Endothelial cell of umbilical vein (primary cell): ENCODE data around the gene INTS11. TPM values are rescaled to one million over a fixed set of nuclear protein-coding genes. Genes with fewer than 3 reads are reported as not detected.

Source experiments
- BruUV-seq: library from RNA; stranded (reverse); fragments of 400-500 nt; replicated peaks from 2 replicates; lab custom pipeline; 2021; lab: Mats Ljungman, UMichigan
- CTCF ChIA-PET: fragments of 300-600, 350-600 bp; sonication (Branson Sonifier 250); formaldehyde crosslinking; loops from one replicate; lab custom pipeline; 2021; ENCODE audit warnings: antibody characterized with exemption, inconsistent platforms; lab: Charles Lee
- POLR2A ChIA-PET: fragments of 300-600, 350-600 bp; sonication (Branson Sonifier 250); formaldehyde crosslinking; loops from one replicate; lab custom pipeline; 2021; ENCODE audit warnings: antibody characterized with exemption, inconsistent platforms; lab: Charles Lee
- DNase-seq: peaks from one replicate; pipeline ENCODE4 v3.0.0-alpha.2; 2011; ENCODE audit warnings: low read depth, low spot score
- FAIRE-seq: peaks from 2 replicates; lab custom pipeline; 2011; peaks lifted over from hg19 to GRCh38; lab: Jason Lieb, UNC
- H2AFZ ChIP-seq: 2 replicates; pipeline ENCODE4 v1.6.0; 2012; ENCODE audit warnings: low read depth, low read length, control low read depth, inconsistent platforms
- H3K27ac ChIP-seq: 2 replicates; pipeline ENCODE4 v1.5.1; 2011; ENCODE audit warnings: low read depth, mild to moderate bottlenecking, control low read depth, low read length, moderate library complexity; ENCODE audit not compliant: insufficient read depth
- H3K27me3 ChIP-seq, 2 experiments: 2 replicates each; pipeline versions ENCODE4 v1.6.0 to v1.6.1; 2011; ENCODE audit warnings: low read length in 2 of 2, mixed read lengths in 1 of 2; ENCODE audit not compliant: control insufficient read depth in 2 of 2, insufficient read depth in 2 of 2
- H3K36me3 ChIP-seq, 2 experiments: 2 replicates in 1 of 2; 3 replicates in 1 of 2; pipeline ENCODE4 v1.5.1; 2011; ENCODE audit warnings: low read length in 2 of 2, mild to moderate bottlenecking in 1 of 2, moderate library complexity in 1 of 2; ENCODE audit not compliant: control insufficient read depth in 2 of 2, insufficient read depth in 2 of 2; ENCODE audit errors: extremely low read depth in 1 of 2
- H3K4me1 ChIP-seq: 3 replicates; pipeline ENCODE4 v1.5.1; 2011; ENCODE audit warnings: mild to moderate bottlenecking, low read length; ENCODE audit not compliant: control insufficient read depth, insufficient read depth; ENCODE audit errors: extremely low read depth
- H3K4me2 ChIP-seq: 2 replicates; pipeline ENCODE4 v1.6.1; 2011; ENCODE audit warnings: low read length, control low read depth, mixed read lengths; ENCODE audit not compliant: insufficient read depth
- H3K4me3 ChIP-seq, 3 experiments: fragments of 200-600 bp in 1 of 3; sonication (generic), shearing (Covaris generic) in 1 of 3; replicated peaks in 1 of 3; 2 replicates each; pipeline ENCODE4 v1.5.1; 2011 to 2016; ENCODE audit warnings: control low read depth in 3 of 3, low read length in 3 of 3, mild to moderate bottlenecking in 2 of 3, inconsistent platforms in 1 of 3, low read depth in 1 of 3, moderate library complexity in 1 of 3; ENCODE audit not compliant: insufficient read depth in 1 of 3
- H3K79me2 ChIP-seq: 2 replicates; pipeline ENCODE4 v1.6.0; 2012; ENCODE audit warnings: low read length, inconsistent platforms; ENCODE audit not compliant: control insufficient read depth, insufficient read depth
- H3K9ac ChIP-seq: replicated peaks from 2 replicates; pipeline ENCODE3; 2011; ENCODE audit warnings: low read length, control low read depth; ENCODE audit not compliant: insufficient read depth; ENCODE audit errors: extremely low read depth
- H3K9me1 ChIP-seq: replicated peaks from 3 replicates; pipeline ENCODE4 v1.6.0; 2011; ENCODE audit warnings: mild to moderate bottlenecking, low read length; ENCODE audit not compliant: control insufficient read depth, insufficient read depth; ENCODE audit errors: extremely low read depth
- H3K9me3 ChIP-seq: replicated peaks from 2 replicates; pipeline ENCODE4 v1.5.1; 2012; ENCODE audit warnings: low read length, inconsistent platforms; ENCODE audit not compliant: control insufficient read depth, insufficient read depth
- H4K20me1 ChIP-seq: replicated peaks from 2 replicates; pipeline ENCODE3; 2011; ENCODE audit warnings: mild to moderate bottlenecking, low read length; ENCODE audit not compliant: control insufficient read depth, insufficient read depth; ENCODE audit errors: extremely low read depth
- CTCF ChIP-seq, 2 donors: IDR thresholded peaks; 1 replicate in 1 of 2; 2 replicates in 1 of 2; pipeline ENCODE4 v1.5.1; 2011; ENCODE audit warnings: low read length in 2 of 2, mild to moderate bottlenecking in 2 of 2, moderate library complexity in 2 of 2, control low read depth in 1 of 2, inconsistent platforms in 1 of 2, low read depth in 1 of 2; ENCODE audit not compliant: insufficient read depth in 1 of 2; ENCODE audit errors: extremely low read depth in 1 of 2
- EZH2 ChIP-seq: IDR thresholded peaks from 2 replicates; pipeline ENCODE4 v1.6.1; 2012; ENCODE audit warnings: borderline replicate concordance, low read depth, mild to moderate bottlenecking, moderate library complexity, low read length, inconsistent platforms; ENCODE audit not compliant: severe bottlenecking
- FOS ChIP-seq: IDR thresholded peaks from 2 replicates; pipeline ENCODE4 v1.6.1; 2011; ENCODE audit warnings: mild to moderate bottlenecking, low read length, moderate library complexity, borderline replicate concordance; ENCODE audit not compliant: insufficient read depth
- GATA2 ChIP-seq: IDR thresholded peaks from 2 replicates; pipeline ENCODE4 v1.7.0; 2011; ENCODE audit warnings: low read depth, mild to moderate bottlenecking, moderate library complexity, mixed read lengths, low read length; ENCODE audit not compliant: insufficient read length, insufficient read depth
- JUN ChIP-seq: IDR thresholded peaks from 2 replicates; pipeline ENCODE4 v1.6.1; 2011; ENCODE audit warnings: borderline replicate concordance, low read depth; ENCODE audit not compliant: insufficient read length, insufficient read depth
- MAX ChIP-seq: IDR thresholded peaks from 2 replicates; pipeline ENCODE4 v1.6.1; 2011; ENCODE audit not compliant: insufficient read depth, insufficient read length
- MYC ChIP-seq: IDR thresholded peaks from one replicate; pipeline ENCODE4 v1.6.1; 2011; ENCODE audit warnings: mild to moderate bottlenecking, low read depth, low read length
- POLR2A ChIP-seq: IDR thresholded peaks from 2 replicates; pipeline ENCODE4 v1.6.1; 2012; ENCODE audit warnings: low read depth, mild to moderate bottlenecking, control low read depth, low read length
- POLR2AphosphoS5 ChIP-seq: IDR thresholded peaks from 2 replicates; pipeline ENCODE4 v1.6.1; 2012; ENCODE audit warnings: low read depth, mild to moderate bottlenecking, control low read depth, low read length, moderate library complexity; ENCODE audit not compliant: insufficient read depth
- dilution Hi-C: fragments of 300-500 bp; cut with MboI; formaldehyde crosslinking; loops from one replicate; pipeline ENCODE4 v1.15.0; 2019; ENCODE audit warnings: low sequenced_read_pairs; ENCODE audit not compliant: extremely low pct_ligation_motif_present
- intact Hi-C: fragments of 100-400 bp; cut with micrococcal nuclease; formaldehyde crosslinking; loops from one replicate; pipeline ENCODE4 v1.10.0; 2022
- polyA plus RNA-seq, 4 experiments: library from polyadenylated mRNA; depleted of rRNA in 3 of 4; stranded (reverse) in 3 of 4; unstranded in 1 of 4; fragments of >200 nt; gene quantifications; 2 replicates each; pipeline versions ENCODE4 v1.2.1 to v1.2.3, GENCODE V29; 2011 to 2012; ENCODE audit warnings: missing spikeins in 1 of 4
- total RNA-seq: library from RNA; stranded (reverse); gene quantifications from 2 replicates; pipeline ENCODE4 v1.2.3, GENCODE V29; 2021

Gene INTS11
- total and polyA plus RNA-seq, 2 donors (not counting 3 experiments of a cell fraction or from before 2014, with no cell fraction given) = 132 to 222 TPM

DNA sequence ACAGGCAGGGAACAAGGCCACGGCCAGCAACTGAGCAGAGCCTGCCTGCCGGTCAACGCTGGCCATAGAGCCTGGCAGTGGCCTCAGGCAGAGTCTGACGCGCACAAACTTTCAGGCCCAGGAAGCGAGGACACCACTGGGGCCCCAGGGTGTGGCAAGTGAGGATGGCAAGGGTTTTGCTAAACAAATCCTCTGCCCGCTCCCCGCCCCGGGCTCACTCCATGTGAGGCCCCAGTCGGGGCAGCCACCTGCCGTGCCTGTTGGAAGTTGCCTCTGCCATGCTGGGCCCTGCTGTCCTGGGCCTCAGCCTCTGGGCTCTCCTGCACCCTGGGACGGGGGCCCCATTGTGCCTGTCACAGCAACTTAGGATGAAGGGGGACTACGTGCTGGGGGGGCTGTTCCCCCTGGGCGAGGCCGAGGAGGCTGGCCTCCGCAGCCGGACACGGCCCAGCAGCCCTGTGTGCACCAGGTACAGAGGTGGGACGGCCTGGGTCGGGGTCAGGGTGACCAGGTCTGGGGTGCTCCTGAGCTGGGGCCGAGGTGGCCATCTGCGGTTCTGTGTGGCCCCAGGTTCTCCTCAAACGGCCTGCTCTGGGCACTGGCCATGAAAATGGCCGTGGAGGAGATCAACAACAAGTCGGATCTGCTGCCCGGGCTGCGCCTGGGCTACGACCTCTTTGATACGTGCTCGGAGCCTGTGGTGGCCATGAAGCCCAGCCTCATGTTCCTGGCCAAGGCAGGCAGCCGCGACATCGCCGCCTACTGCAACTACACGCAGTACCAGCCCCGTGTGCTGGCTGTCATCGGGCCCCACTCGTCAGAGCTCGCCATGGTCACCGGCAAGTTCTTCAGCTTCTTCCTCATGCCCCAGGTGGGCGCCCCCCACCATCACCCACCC is 6.9 kb upstream of the INTS11 start, which contains the start of gene TAS1R3:
Gene TAS1R3, plus strand, starts transcription at position 213 of the 898 bp plus-strand sequence. Its CDS starts 66 bp downstream, at position 279.
- dilution Hi-C loops = no loop called here

GRCh38 chr1:1330366-1331067 is 6.1 kb upstream of the INTS11 start:
- Histone ChIP-seq H3K9me3 (no peaks in the 10 kb centered on the region), H3K4me2 (no peak overlapping the region), H4K20me1 (no peaks in the 10 kb centered on the region), H3K27ac (no peak overlapping the region), H2AFZ (no peak overlapping the region), H3K9me1 (no peaks in the 10 kb centered on the region), H3K79me2 (peaks cover 6% of the 10 kb centered on the region), H3K4me1 (peaks cover 4% of the 10 kb centered on the region), H3K36me3 (peaks cover 0 to 15% of the 10 kb centered on the region in 2 experiments), H3K4me3 (no peak overlapping the region), H3K9ac (no peak overlapping the region), H3K27me3 (no peaks in the 10 kb centered on the region)
- dilution Hi-C loops = no loop called here
- intact Hi-C loops = no loop called here
- TF ChIP-seq JUN (no peak), GATA2 (no peak), CTCF (IDR thresholded peaks at IDR 0.05; ENCODE audit: extremely low read depth in 1 of 2, insufficient read depth in 1 of 2, low read depth in 1 of 2, low read length in 2 of 2) (no peak), EZH2 (no peak), POLR2A (no peak), MYC (no peak), POLR2AphosphoS5 (no peak), MAX (no peak), FOS (no peak)
- POLR2A ChIA-PET = no interaction called here
- FAIRE-seq (no peak), DNase-seq (no peak)
- CTCF ChIA-PET = no interaction called here
- BruUV-seq = no TSS peak

More for the DNA sequence above, 6.9 kb upstream of the INTS11 start, which contains the start of gene TAS1R3:
- ChIA-PET POLR2A (no interaction called here), CTCF (no interaction called here)
- DNase-seq (no peak), FAIRE-seq (no peak)
- intact Hi-C loops = no loop called here
- Histone ChIP-seq H3K4me3 (no peak within 1 kb of the TSS), H3K27ac (no peak within 1 kb of the TSS), H3K9me1 (no peaks in the 10 kb centered on the region), H3K27me3 (no peaks in the 10 kb centered on the region), H3K4me2 (no peak within 1 kb of the TSS), H3K9me3 (no peaks in the 10 kb centered on the region), H4K20me1 (no peaks in the 10 kb centered on the region), H3K36me3 (peaks cover 0 to 15% of the 10 kb centered on the region in 2 experiments), H2AFZ (no peak within 1 kb of the TSS), H3K4me1 (no peaks in the 10 kb centered on the region), H3K79me2 (no peaks in the 10 kb centered on the region), H3K9ac (no peak within 1 kb of the TSS)
- TF ChIP-seq POLR2AphosphoS5 = peak; percentile 28
- TF ChIP-seq EZH2 = no peak
- no TSS peak for BruUV-seq
